Kidney (tissue), 14 donors: ENCODE measurements around the gene FAF1. TPM values are rescaled to one million over a fixed set of nuclear protein-coding genes. Genes with fewer than 3 reads are reported as not detected.

ENCODE experiments used
- DNase-seq, 5 donors: peaks; one replicate each; pipeline ENCODE4 v3.0.0-alpha.2; 2013 to 2020
- FAIRE-seq: peaks from 2 replicates; lab custom pipeline; 2012; peaks lifted over from hg19 to GRCh38; lab: Jason Lieb, UNC
- H3K27ac ChIP-seq, 2 donors: one replicate each; pipeline ENCODE4 v1.7.0; 2013; ENCODE audit warnings: low read depth in 2 of 2, low read length in 2 of 2, inconsistent platforms in 1 of 2
- H3K27me3 ChIP-seq: one replicate; pipeline ENCODE4 v1.7.1; 2013; ENCODE audit warnings: low read length, inconsistent platforms; ENCODE audit not compliant: control insufficient read depth, insufficient read depth
- H3K36me3 ChIP-seq, 3 donors: one replicate each; pipeline versions ENCODE4 v1.7.0 to v1.7.1; 2013; ENCODE audit warnings: low read length in 3 of 3, control low read depth in 1 of 3, inconsistent platforms in 1 of 3; ENCODE audit not compliant: insufficient read depth in 3 of 3, control insufficient read depth in 2 of 3
- H3K4me1 ChIP-seq, 3 donors: one replicate each; pipeline versions ENCODE4 v1.7.0 to v1.7.1; 2013; ENCODE audit warnings: low read length in 3 of 3, inconsistent platforms in 1 of 3, low read depth in 1 of 3; ENCODE audit not compliant: control insufficient read depth in 2 of 3, insufficient read depth in 2 of 3
- H3K4me3 ChIP-seq, 3 donors: one replicate each; pipeline versions ENCODE4 v1.7.0 to v1.8.1; 2013; ENCODE audit warnings: low read length in 3 of 3, control low read depth in 1 of 3, inconsistent platforms in 1 of 3
- H3K9ac ChIP-seq, 3 donors: one replicate each; pipeline versions ENCODE4 v1.7.0 to v1.7.1; 2013; ENCODE audit warnings: low read length in 3 of 3, control low read depth in 1 of 3, inconsistent platforms in 1 of 3
- H3K9me3 ChIP-seq, 3 donors: one replicate each; pipeline versions ENCODE4 v1.7.0 to v1.7.1; 2013; ENCODE audit warnings: low read length in 3 of 3, control low read depth in 1 of 3, inconsistent platforms in 1 of 3; ENCODE audit not compliant: control insufficient read depth in 2 of 3, insufficient read depth in 1 of 3
- intact Hi-C: fragments of 100-400 bp; cut with DNase I; formaldehyde crosslinking; loops from one replicate; pipeline ENCODE4 v1.11.1; 2022
- polyA plus RNA-seq: library from polyadenylated mRNA; stranded (reverse); fragments of 350-450 nt; fragmentation: Illumina TruSeq; extraction: RNeasy Lipid Tissue Mini Kit (QIAGEN cat#74804); gene quantifications from one replicate; pipeline ENCODE4 v1.2.3, GENCODE V29; 2014; ENCODE audit warnings: low read depth, low replicate concordance; ENCODE audit not compliant: insufficient read depth
- total RNA-seq: library from RNA; stranded (reverse); fragmentation: NEBNext Ultra II Directional; extraction: Animal tissue kit (Norgen Biotek cat#: 25700); gene quantifications from one replicate; pipeline ENCODE4 v1.2.1, GENCODE V29; 2021
- TF ChIP-seq, protein P1 (sequence below): IDR thresholded peaks from 3 replicates; pipeline ENCODE4 v1.5.1; 2012; ENCODE audit warnings: mild to moderate bottlenecking, moderate library complexity, borderline replicate concordance; ENCODE audit not compliant: insufficient read depth; ENCODE audit errors: extremely low read depth
- donor health status: control.
- donor health status: control.
- donor health status: control.
- donor health status: control.
- donor health status: control.
- donor health status: DM: yes; HTN: yes; CAD: no.
- donor health status: Normal renal cell carcinoma (clear cell type).

The FAF1 gene
- total and polyA plus RNA-seq, 2 donors from 2014 or later: 50.1 to 72.8 TPM

- H3K4me3 ChIP-seq: no peak overlapping the region
- no peak overlapping the region for H3K9ac ChIP-seq
- DNase-seq (peak in 3 of 5 donors; percentile 30 to 52 (median 42)), FAIRE-seq (no peak)
- intact Hi-C loops: no loop called here
- no peaks in the 10 kb centered on the region for H3K9me3 ChIP-seq
- H3K36me3 ChIP-seq: no peaks in the 10 kb centered on the region
- TF ChIP-seq, protein P1, sequence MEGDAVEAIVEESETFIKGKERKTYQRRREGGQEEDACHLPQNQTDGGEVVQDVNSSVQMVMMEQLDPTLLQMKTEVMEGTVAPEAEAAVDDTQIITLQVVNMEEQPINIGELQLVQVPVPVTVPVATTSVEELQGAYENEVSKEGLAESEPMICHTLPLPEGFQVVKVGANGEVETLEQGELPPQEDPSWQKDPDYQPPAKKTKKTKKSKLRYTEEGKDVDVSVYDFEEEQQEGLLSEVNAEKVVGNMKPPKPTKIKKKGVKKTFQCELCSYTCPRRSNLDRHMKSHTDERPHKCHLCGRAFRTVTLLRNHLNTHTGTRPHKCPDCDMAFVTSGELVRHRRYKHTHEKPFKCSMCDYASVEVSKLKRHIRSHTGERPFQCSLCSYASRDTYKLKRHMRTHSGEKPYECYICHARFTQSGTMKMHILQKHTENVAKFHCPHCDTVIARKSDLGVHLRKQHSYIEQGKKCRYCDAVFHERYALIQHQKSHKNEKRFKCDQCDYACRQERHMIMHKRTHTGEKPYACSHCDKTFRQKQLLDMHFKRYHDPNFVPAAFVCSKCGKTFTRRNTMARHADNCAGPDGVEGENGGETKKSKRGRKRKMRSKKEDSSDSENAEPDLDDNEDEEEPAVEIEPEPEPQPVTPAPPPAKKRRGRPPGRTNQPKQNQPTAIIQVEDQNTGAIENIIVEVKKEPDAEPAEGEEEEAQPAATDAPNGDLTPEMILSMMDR: no peak
- H3K27ac ChIP-seq: no peak overlapping the region
- no peaks in the 10 kb centered on the region for H3K4me1 ChIP-seq
- H3K27me3 ChIP-seq: no peaks in the 10 kb centered on the region
Observed at GRCh38 chr1:50610563-50610962, 349.5 kb downstream of the FAF1 start.

- DNase-seq: no peak
- FAIRE-seq: no peak
- Histone ChIP-seq H3K4me3 (no peak overlapping the region), H3K27me3 (no peaks in the 10 kb centered on the region), H3K9me3 (no peaks in the 10 kb centered on the region), H3K27ac (no peak overlapping the region), H3K36me3 (no peaks in the 10 kb centered on the region), H3K4me1 (no peaks in the 10 kb centered on the region), H3K9ac (no peak overlapping the region)
- intact Hi-C loops: no loop called here
- TF ChIP-seq, protein P1: no peak
Observed at GRCh38 chr1:50609508-50609907, 350.6 kb downstream of the FAF1 start.

- FAIRE-seq: no peak
Observed at GRCh38 chr1:50605186-50605875, 354.7 kb downstream of the FAF1 start.

More at GRCh38 chr1:50605186-50605875, 354.7 kb downstream of the FAF1 start:
- no peaks in the 10 kb centered on the region for H3K36me3 ChIP-seq
- intact Hi-C loops: no loop called here
- H3K27me3 ChIP-seq: no peaks in the 10 kb centered on the region
- no peak for DNase-seq
- no peaks in the 10 kb centered on the region for H3K9me3 ChIP-seq
- H3K4me1 ChIP-seq: no peaks in the 10 kb centered on the region
- H3K27ac ChIP-seq: no peak overlapping the region
- no peak overlapping the region for H3K4me3 ChIP-seq
- TF ChIP-seq, protein P1: no peak
- H3K9ac ChIP-seq: no peak overlapping the region
